GM12878 (cell line): ENCODE measurements around the gene SEPTIN1.
"Not testable (repeated sequence)": the region's sequence is repeated elsewhere in the genome, so short reads cannot be mapped to it uniquely, and the experiment has no call there.

Source experiments
- ASH2L ChIP-seq: fragments of 300-600, 200-600 bp; sonication (generic); IDR thresholded peaks from 2 replicates; pipeline ENCODE4 v1.6.1; 2017; ENCODE audit warnings: low read depth, mild to moderate bottlenecking, borderline replicate concordance
- BHLHE40 ChIP-seq, 2 experiments: fragments of 450-650 bp in 1 of 2; IDR thresholded peaks; 2 replicates each; pipeline ENCODE4 v1.6.1; 2011 to 2017; ENCODE audit warnings: low read depth in 2 of 2, borderline replicate concordance in 1 of 2, improper control_type of control experiment in 1 of 2, low read length in 1 of 2, mild to moderate bottlenecking in 1 of 2
- MYC ChIP-seq: IDR thresholded peaks from 2 replicates; pipeline ENCODE4 v1.6.1; 2011; ENCODE audit warnings: mild to moderate bottlenecking, low read length, moderate library complexity, inconsistent platforms; ENCODE audit not compliant: insufficient read depth, insufficient replicate concordance, insufficient read length, severe bottlenecking
- POLR2AphosphoS5 ChIP-seq: IDR thresholded peaks from 2 replicates; pipeline ENCODE4 v1.6.1; 2011; ENCODE audit warnings: mild to moderate bottlenecking, low read length, inconsistent platforms
- ZNF274 ChIP-seq: IDR thresholded peaks from one replicate; pipeline ENCODE4 v1.8.0; 2011; ENCODE audit not compliant: insufficient read length, insufficient read depth
- TF ChIP-seq, protein P1 (sequence below): fragments of 450-650 bp; formaldehyde crosslinking; IDR thresholded peaks from 2 replicates; pipeline ENCODE4 v1.4.0; 2020; ENCODE audit warnings: mild to moderate bottlenecking, moderate library complexity
- TF ChIP-seq, protein P2 (sequence below): IDR thresholded peaks from 2 replicates; pipeline ENCODE4 v1.6.1; 2012; ENCODE audit warnings: low read depth, low read length, improper control_type of control experiment
- TF ChIP-seq, protein P3 (sequence below), 3 experiments: IDR thresholded peaks in 2 of 3; conservative IDR thresholded peaks in 1 of 3; 2 replicates each; pipeline ENCODE4 v1.5.1; 2011; ENCODE audit warnings: low read depth in 3 of 3, low read length in 3 of 3, mild to moderate bottlenecking in 3 of 3, control low read depth in 2 of 3, moderate library complexity in 2 of 3, inconsistent platforms in 1 of 3, mixed read lengths in 1 of 3; ENCODE audit not compliant: control insufficient read depth in 2 of 3, insufficient read depth in 1 of 3; ENCODE audit errors: extremely low read depth in 1 of 3

DNA sequence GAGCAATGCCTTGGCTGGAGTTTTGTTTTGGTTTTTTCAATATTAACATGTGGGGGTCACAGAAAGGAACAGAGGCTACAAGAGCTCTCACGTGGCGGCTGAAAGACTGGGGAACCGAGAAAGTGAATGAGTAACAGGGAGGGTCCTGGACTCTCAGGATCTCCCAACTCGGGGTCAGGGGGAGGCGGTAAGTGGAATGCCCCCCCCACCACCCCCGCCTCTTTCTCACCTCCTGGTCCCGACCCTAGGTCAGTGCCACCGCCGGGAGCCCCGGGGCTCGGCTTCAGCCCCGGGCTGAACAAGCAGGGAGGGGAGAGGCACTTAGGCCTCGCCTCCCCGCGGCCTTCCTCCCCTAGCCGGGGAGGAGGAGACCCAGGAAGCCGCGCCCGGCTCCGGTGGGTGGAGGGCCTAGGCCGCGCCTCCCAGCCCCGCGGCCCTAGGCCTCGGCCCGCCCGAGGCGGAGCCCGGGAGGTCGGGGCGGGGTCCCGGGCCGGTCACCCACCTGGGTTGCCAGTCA is 47.8 kb downstream of the SEPTIN1 start:
- TF ChIP-seq ASH2L, MYC, POLR2AphosphoS5, ZNF274: not testable (repeated sequence)
- TF ChIP-seq, protein P1, sequence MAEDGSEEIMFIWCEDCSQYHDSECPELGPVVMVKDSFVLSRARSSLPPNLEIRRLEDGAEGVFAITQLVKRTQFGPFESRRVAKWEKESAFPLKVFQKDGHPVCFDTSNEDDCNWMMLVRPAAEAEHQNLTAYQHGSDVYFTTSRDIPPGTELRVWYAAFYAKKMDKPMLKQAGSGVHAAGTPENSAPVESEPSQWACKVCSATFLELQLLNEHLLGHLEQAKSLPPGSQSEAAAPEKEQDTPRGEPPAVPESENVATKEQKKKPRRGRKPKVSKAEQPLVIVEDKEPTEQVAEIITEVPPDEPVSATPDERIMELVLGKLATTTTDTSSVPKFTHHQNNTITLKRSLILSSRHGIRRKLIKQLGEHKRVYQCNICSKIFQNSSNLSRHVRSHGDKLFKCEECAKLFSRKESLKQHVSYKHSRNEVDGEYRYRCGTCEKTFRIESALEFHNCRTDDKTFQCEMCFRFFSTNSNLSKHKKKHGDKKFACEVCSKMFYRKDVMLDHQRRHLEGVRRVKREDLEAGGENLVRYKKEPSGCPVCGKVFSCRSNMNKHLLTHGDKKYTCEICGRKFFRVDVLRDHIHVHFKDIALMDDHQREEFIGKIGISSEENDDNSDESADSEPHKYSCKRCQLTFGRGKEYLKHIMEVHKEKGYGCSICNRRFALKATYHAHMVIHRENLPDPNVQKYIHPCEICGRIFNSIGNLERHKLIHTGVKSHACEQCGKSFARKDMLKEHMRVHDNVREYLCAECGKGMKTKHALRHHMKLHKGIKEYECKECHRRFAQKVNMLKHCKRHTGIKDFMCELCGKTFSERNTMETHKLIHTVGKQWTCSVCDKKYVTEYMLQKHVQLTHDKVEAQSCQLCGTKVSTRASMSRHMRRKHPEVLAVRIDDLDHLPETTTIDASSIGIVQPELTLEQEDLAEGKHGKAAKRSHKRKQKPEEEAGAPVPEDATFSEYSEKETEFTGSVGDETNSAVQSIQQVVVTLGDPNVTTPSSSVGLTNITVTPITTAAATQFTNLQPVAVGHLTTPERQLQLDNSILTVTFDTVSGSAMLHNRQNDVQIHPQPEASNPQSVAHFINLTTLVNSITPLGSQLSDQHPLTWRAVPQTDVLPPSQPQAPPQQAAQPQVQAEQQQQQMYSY (CRISPR knock-in tag) = not testable (repeated sequence)
- TF ChIP-seq, protein P2, sequence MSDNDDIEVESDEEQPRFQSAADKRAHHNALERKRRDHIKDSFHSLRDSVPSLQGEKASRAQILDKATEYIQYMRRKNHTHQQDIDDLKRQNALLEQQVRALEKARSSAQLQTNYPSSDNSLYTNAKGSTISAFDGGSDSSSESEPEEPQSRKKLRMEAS = not testable (repeated sequence)
- TF ChIP-seq BHLHE40 (IDR thresholded peaks at IDR 0.05; ENCODE audit: borderline replicate concordance in 1 of 2, low read depth in 2 of 2, low read length in 1 of 2) = peak; percentile 51 to 76; a peak in 3 of 4 replicates
- TF ChIP-seq, protein P3, sequence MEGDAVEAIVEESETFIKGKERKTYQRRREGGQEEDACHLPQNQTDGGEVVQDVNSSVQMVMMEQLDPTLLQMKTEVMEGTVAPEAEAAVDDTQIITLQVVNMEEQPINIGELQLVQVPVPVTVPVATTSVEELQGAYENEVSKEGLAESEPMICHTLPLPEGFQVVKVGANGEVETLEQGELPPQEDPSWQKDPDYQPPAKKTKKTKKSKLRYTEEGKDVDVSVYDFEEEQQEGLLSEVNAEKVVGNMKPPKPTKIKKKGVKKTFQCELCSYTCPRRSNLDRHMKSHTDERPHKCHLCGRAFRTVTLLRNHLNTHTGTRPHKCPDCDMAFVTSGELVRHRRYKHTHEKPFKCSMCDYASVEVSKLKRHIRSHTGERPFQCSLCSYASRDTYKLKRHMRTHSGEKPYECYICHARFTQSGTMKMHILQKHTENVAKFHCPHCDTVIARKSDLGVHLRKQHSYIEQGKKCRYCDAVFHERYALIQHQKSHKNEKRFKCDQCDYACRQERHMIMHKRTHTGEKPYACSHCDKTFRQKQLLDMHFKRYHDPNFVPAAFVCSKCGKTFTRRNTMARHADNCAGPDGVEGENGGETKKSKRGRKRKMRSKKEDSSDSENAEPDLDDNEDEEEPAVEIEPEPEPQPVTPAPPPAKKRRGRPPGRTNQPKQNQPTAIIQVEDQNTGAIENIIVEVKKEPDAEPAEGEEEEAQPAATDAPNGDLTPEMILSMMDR (IDR thresholded peaks at IDR 0.05 in 2 of 3, conservative IDR thresholded peaks at IDR 0.05 in 1 of 3; ENCODE audit: control insufficient read depth in 2 of 3, extremely low read depth in 1 of 3, insufficient read depth in 1 of 3, low read depth in 3 of 3, low read length in 3 of 3) = not testable (repeated sequence)
